Measurements from ENCODE around the gene FAM170A.

GRCh38 chr5:119597728-119598298 lies 31.5 kb upstream of the FAM170A start:
- TF ChIP-seq, protein P1, sequence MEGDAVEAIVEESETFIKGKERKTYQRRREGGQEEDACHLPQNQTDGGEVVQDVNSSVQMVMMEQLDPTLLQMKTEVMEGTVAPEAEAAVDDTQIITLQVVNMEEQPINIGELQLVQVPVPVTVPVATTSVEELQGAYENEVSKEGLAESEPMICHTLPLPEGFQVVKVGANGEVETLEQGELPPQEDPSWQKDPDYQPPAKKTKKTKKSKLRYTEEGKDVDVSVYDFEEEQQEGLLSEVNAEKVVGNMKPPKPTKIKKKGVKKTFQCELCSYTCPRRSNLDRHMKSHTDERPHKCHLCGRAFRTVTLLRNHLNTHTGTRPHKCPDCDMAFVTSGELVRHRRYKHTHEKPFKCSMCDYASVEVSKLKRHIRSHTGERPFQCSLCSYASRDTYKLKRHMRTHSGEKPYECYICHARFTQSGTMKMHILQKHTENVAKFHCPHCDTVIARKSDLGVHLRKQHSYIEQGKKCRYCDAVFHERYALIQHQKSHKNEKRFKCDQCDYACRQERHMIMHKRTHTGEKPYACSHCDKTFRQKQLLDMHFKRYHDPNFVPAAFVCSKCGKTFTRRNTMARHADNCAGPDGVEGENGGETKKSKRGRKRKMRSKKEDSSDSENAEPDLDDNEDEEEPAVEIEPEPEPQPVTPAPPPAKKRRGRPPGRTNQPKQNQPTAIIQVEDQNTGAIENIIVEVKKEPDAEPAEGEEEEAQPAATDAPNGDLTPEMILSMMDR (IDR thresholded peaks at IDR 0.05; ENCODE audit: low read depth, low read length): no peak
- TF ChIP-seq POLR2A (IDR thresholded peaks at IDR 0.05; ENCODE audit: extremely low read depth, insufficient read length): no peak
- TF ChIP-seq, protein P2, sequence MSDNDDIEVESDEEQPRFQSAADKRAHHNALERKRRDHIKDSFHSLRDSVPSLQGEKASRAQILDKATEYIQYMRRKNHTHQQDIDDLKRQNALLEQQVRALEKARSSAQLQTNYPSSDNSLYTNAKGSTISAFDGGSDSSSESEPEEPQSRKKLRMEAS (IDR thresholded peaks at IDR 0.05; ENCODE audit: low read depth, low read length): no peak
- TF ChIP-seq MYC (IDR thresholded peaks at IDR 0.05; ENCODE audit: low read depth, low read length): no peak
